Gastrocnemius medialis (tissue), 4 donors: ENCODE data around the gene LONP1. TPM values are rescaled to one million over a fixed set of nuclear protein-coding genes. Genes with fewer than 3 reads are reported as not detected.

ENCODE experiments used
- ATAC-seq, 2 donors: fragments of 150-250 bp; one replicate each; pipeline ENCODE4 v1.9.1; 2016
- DNase-seq, 2 donors: peaks; one replicate each; pipeline ENCODE4 v3.0.0-alpha.2; 2019
- H3K27ac ChIP-seq, 4 donors: fragments of 200-600 bp; sonication (generic); 1 replicate in 1 of 4; 2 replicates in 3 of 4; pipeline ENCODE4 v1.5.1; 2016 to 2018; ENCODE audit warnings: mild to moderate bottlenecking in 2 of 4, moderate library complexity in 1 of 4
- H3K27me3 ChIP-seq, 3 donors: fragments of 200-600 bp; sonication (generic) in 2 of 3; 1 replicate in 1 of 3; 2 replicates in 2 of 3; pipeline versions ENCODE4 v1.5.1 to v1.6.0; 2016 to 2019; ENCODE audit warnings: mild to moderate bottlenecking in 1 of 3, moderate library complexity in 1 of 3
- H3K36me3 ChIP-seq, 2 donors: fragments of 200-600 bp; sonication (generic) in 1 of 2; one replicate each; pipeline ENCODE4 v1.5.1; 2017 to 2018
- H3K4me1 ChIP-seq, 2 donors: fragments of 200-600 bp; sonication (generic) in 1 of 2; one replicate each; pipeline ENCODE4 v1.5.1; 2016 to 2017; ENCODE audit warnings: mild to moderate bottlenecking in 2 of 2
- H3K4me3 ChIP-seq, 4 donors: fragments of 200-600 bp; sonication (generic) in 3 of 4; 1 replicate in 1 of 4; 2 replicates in 3 of 4; pipeline ENCODE4 v1.5.1; 2016 to 2019; ENCODE audit warnings: mild to moderate bottlenecking in 2 of 4
- H3K9me3 ChIP-seq, 3 donors: fragments of 200-600 bp; sonication (generic) in 2 of 3; 1 replicate in 1 of 3; 2 replicates in 2 of 3; pipeline ENCODE4 v1.5.1; 2016 to 2019
- CTCF ChIP-seq, 5 experiments: fragments of 450-650 bp in 3 of 5; fragments of 200-600 bp in 2 of 5; sonication (generic) in 2 of 5; IDR thresholded peaks in 4 of 5; conservative IDR thresholded peaks in 1 of 5; 1 replicate in 4 of 5; 2 replicates in 1 of 5; pipeline ENCODE4 v1.5.1; 2016 to 2019; ENCODE audit warnings: antibody characterized with exemption in 5 of 5, mild to moderate bottlenecking in 3 of 5, moderate library complexity in 3 of 5
- POLR2A ChIP-seq, 2 donors: fragments of 450-650 bp; IDR thresholded peaks; one replicate each; pipeline ENCODE4 v1.6.1; 2017; ENCODE audit warnings: antibody characterized with exemption in 2 of 2, mild to moderate bottlenecking in 2 of 2, moderate library complexity in 2 of 2
- in situ Hi-C, 4 donors: fragments of 200-750 bp; cut with MboI; loops; one replicate each; pipeline versions ENCODE4 v1.15.0 to v1.8.0; 2017; ENCODE audit warnings: low sequenced_read_pairs in 4 of 4
- intact Hi-C: fragments of 100-400 bp; cut with DNase I; formaldehyde crosslinking; loops from one replicate; pipeline ENCODE4 v1.15.1; 2023; ENCODE audit warnings: low total_unique reads
- total RNA-seq, 4 donors: library from RNA; depleted of rRNA; stranded (reverse); fragments of >200 nt; gene quantifications; one replicate each; pipeline versions ENCODE4 v1.1.0 to v1.2.3, GENCODE V29; 2016

The LONP1 gene
- total RNA-seq, 4 donors from 2014 or later: 33.1 to 77.7 (median 70.4) TPM

DNA sequence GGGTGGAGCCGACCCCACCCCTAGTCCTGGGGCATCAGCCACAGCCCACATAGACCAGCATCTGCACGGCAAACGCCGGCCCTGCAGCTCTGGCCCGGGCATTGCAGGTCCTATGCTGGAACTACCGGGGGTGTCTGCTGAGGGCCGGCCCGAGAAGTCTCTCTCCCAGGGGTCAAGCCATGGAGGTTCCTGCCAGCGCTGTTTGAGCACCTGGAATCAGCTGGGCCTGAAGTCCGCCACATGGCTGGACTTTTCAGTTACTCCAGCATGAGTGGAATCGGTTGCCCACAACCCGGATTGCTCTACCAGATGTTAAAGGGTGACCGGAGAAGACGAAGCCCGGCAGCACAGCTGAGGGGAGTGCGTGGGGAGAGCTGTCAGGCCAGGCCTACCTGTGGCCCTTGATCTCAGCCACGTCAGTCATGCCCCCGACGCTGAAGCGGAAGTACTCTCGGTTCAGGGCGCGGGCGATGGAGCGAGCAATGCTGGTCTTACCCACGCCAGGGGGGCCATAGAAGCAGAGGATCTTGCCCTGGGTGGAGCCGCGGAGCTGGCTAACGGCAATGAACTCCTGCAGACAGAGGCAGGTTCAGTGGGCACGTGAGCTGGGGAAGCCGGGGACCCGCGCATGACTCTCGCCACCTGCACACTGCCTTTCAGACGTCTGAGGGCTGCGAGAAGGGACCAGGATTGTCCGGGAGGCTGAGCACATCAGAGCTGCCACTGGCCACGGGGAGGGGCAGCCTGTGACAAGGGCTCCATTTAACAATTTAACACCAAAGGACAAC lies 21.1 kb downstream of the LONP1 start:
- intact Hi-C loops: no loop called here

GRCh38 chr19:5697890-5698634 lies 21.9 kb downstream of the LONP1 start:
- ATAC-seq (no peak), DNase-seq (no peak)
- Histone ChIP-seq H3K4me3 (no peak overlapping the region), H3K4me1 (no peaks in the 10 kb centered on the region), H3K36me3 (peaks cover 0 to 60% of the 10 kb centered on the region in 2 donors), H3K9me3 (no peaks in the 10 kb centered on the region), H3K27ac (no peak overlapping the region), H3K27me3 (no peaks in the 10 kb centered on the region)
- no peak for TF ChIP-seq POLR2A (IDR thresholded peaks at IDR 0.05)
- no peak for TF ChIP-seq CTCF (IDR thresholded peaks at IDR 0.05 in 4 of 5, conservative IDR thresholded peaks at IDR 0.05 in 1 of 5)
- in situ Hi-C loops (no loop called here), intact Hi-C loops (no loop called here)

More for the DNA sequence above, 21.1 kb downstream of the LONP1 start:
- peaks cover 0 to 60% of the 10 kb centered on the region in 2 donors for H3K36me3 ChIP-seq
- no peak overlapping the region for H3K27ac ChIP-seq
- H3K27me3 ChIP-seq: no peaks in the 10 kb centered on the region
- no peak overlapping the region for H3K4me3 ChIP-seq
- TF ChIP-seq CTCF (IDR thresholded peaks at IDR 0.05 in 4 of 5, conservative IDR thresholded peaks at IDR 0.05 in 1 of 5) (no peak), POLR2A (IDR thresholded peaks at IDR 0.05) (no peak)
- ATAC-seq (no peak), DNase-seq (no peak)
- no peaks in the 10 kb centered on the region for H3K4me1 ChIP-seq
- no peaks in the 10 kb centered on the region for H3K9me3 ChIP-seq
- in situ Hi-C loops: no loop called here

GRCh38 chr19:5697022-5697889 lies 22.7 kb downstream of the LONP1 start:
- intact Hi-C loops (no loop called here), in situ Hi-C loops (no loop called here)
- H3K4me3 ChIP-seq: no peak overlapping the region
- H3K36me3 ChIP-seq: peaks cover 0 to 67% of the 10 kb centered on the region in 2 donors
- H3K27ac ChIP-seq: no peak overlapping the region
- ATAC-seq: no peak
- no peaks in the 10 kb centered on the region for H3K27me3 ChIP-seq
- no peak for DNase-seq
- TF ChIP-seq POLR2A (IDR thresholded peaks at IDR 0.05): no peak
- TF ChIP-seq CTCF (IDR thresholded peaks at IDR 0.05 in 4 of 5, conservative IDR thresholded peaks at IDR 0.05 in 1 of 5): no peak
- H3K4me1 ChIP-seq: peaks cover 0 to under 1% of the 10 kb centered on the region in 2 donors
- no peaks in the 10 kb centered on the region for H3K9me3 ChIP-seq

GRCh38 chr19:5696196-5697021 lies 23.5 kb downstream of the LONP1 start:
- TF ChIP-seq POLR2A (IDR thresholded peaks at IDR 0.05) (no peak), CTCF (IDR thresholded peaks at IDR 0.05 in 4 of 5, conservative IDR thresholded peaks at IDR 0.05 in 1 of 5) (no peak)
- intact Hi-C loops (no loop called here), in situ Hi-C loops (no loop called here)
- Histone ChIP-seq H3K27me3 (no peaks in the 10 kb centered on the region), H3K4me3 (no peak overlapping the region), H3K27ac (no peak overlapping the region), H3K36me3 (peaks cover 0 to 74% of the 10 kb centered on the region in 2 donors), H3K4me1 (peaks cover 8 to 9% of the 10 kb centered on the region in 2 donors), H3K9me3 (no peaks in the 10 kb centered on the region)
- DNase-seq (no peak), ATAC-seq (no peak)
